GM18870 (cell line): Measurements from ENCODE around the gene NBL1.

ENCODE experiments used
- ATAC-seq: cut with Tn5 transposase; IDR thresholded peaks from one replicate; pipeline ENCODE4 v1.9.1; 2021; ENCODE audit warnings: moderate library complexity; ENCODE audit not compliant: unreplicated experiment

NBL1 gene

GRCh38 chr1:19645411-19646251 lies 1.5 kb downstream of the NBL1 start:
- ATAC-seq = no peak

- ATAC-seq = no peak
These were observed 2.5 kb downstream of the NBL1 start for GRCh38 chr1:19646377-19647319.

- ATAC-seq = no peak
These were observed 3.5 kb downstream of the NBL1 start for GRCh38 chr1:19647643-19648042.

- no peak for ATAC-seq
These were observed 4.1 kb downstream of the NBL1 start for GRCh38 chr1:19648239-19648638.

GRCh38 chr1:19648689-19649088 lies 4.6 kb downstream of the NBL1 start:
- no peak for ATAC-seq

GRCh38 chr1:19650416-19651140 lies 6.5 kb downstream of the NBL1 start:
- no peak for ATAC-seq

- ATAC-seq = no peak
These were observed 7.1 kb downstream of the NBL1 start for GRCh38 chr1:19651141-19651737.

- ATAC-seq = no peak
These were observed 10.3 kb downstream of the NBL1 start for GRCh38 chr1:19654386-19654785.

GRCh38 chr1:19654886-19655717 lies 11.0 kb downstream of the NBL1 start:
- ATAC-seq = no peak

GRCh38 chr1:19655718-19656080 lies 11.6 kb downstream of the NBL1 start:
- no peak for ATAC-seq

GRCh38 chr1:19656134-19656779 lies 12.1 kb downstream of the NBL1 start:
- no peak for ATAC-seq

GRCh38 chr1:19656780-19657466 lies 12.8 kb downstream of the NBL1 start:
- no peak for ATAC-seq

GRCh38 chr1:19657511-19657910 lies 13.4 kb downstream of the NBL1 start:
- no peak for ATAC-seq

- ATAC-seq = no peak
These were observed 14.1 kb downstream of the NBL1 start for GRCh38 chr1:19658186-19658585.

- ATAC-seq = no peak
These were observed 17.7 kb downstream of the NBL1 start for GRCh38 chr1:19661721-19662228.

GRCh38 chr1:19662313-19662712 lies 18.2 kb downstream of the NBL1 start:
- ATAC-seq = no peak

- no peak for ATAC-seq
These were observed 20.5 kb downstream of the NBL1 start, which contains the start of gene HTR6 for GRCh38 chr1:19664453-19665185. TSS of gene HTR6 (plus strand) at chr1:19664875. CDS start at chr1:19665754, 879 bp downstream.

GRCh38 chr1:19665186-19665495 lies 21.0 kb downstream of the NBL1 start:
- no peak for ATAC-seq
